Measurements from ENCODE around the gene DLG2.

Gene DLG2

DNA sequence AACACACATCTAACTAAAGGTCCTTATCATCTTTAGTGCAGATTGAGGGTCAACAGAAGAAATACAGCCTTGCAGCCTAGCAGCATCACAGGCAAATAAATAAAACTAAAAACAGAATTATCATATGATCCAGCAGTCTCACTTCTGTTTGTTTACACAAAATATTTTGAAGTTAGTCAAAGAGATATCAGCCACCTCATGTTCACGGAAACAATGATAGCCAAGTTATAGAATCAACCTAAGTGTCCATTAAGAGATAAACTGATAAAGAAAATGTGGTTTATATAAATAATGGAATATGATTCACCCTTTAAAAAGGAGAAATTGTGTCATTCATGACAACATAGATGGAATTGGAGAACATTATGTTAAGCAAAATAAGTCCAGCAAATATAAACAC is 1602.9 kb downstream of the DLG2 start:
- DNase-seq: no peak

DNA sequence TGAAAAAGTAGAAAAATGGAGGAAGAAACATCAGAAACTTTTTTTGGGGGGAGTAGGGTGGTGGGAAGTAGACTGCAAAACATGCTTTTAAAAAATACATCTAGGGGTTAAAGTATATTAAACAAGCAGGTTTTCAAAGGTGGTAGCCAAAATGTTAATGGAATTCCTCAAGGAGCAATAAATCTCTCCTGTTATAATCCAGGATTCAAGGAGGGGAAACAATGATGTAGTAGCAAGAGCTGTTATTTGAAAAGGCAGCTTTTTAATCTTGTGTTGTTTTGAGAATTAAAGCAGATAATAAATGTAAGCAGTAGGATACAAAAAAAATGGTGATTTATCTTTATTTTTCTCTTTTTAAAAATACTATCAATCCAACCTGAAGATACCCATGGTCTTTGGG is 1604.4 kb downstream of the DLG2 start:
- DNase-seq: no peak

DNA sequence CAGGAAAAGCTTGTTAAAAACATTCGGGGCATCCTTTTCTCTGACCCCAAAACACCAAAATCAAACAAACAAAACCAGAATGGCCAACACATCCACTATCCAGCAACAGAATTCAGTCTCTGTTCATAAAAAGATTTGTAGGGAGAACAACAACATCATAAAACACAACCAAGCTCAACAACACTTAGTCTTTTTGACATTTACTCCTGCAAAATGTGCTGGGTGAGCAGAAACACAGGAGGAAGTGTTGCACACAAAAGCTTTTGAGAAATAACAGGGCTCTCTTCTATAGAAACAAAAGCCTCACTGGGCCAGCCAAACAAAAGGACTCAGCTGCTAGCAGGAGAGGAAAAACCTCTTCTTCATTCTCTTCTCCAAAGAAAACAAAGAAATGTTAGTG is 1604.9 kb downstream of the DLG2 start:
- no peak for DNase-seq

DNA sequence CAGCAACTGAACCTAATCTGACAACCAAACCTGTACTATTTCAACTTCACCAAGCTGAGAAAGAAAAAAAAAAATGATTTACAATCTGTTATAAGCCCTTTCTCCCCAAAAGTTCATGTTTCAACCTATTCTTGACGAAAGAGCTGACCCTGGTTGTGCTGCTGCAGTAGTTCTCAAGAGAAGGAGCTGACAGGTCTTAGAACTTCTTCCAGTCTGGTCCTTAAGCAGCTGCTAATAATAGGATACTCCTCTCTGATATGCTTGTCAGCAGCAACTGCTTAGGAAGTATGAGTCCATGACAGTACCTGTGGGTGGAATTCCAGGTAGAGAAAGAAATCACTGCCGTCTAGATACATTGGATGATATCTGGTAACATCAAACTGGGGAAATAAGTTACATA is 1605.9 kb downstream of the DLG2 start:
- no peak for DNase-seq

DNA sequence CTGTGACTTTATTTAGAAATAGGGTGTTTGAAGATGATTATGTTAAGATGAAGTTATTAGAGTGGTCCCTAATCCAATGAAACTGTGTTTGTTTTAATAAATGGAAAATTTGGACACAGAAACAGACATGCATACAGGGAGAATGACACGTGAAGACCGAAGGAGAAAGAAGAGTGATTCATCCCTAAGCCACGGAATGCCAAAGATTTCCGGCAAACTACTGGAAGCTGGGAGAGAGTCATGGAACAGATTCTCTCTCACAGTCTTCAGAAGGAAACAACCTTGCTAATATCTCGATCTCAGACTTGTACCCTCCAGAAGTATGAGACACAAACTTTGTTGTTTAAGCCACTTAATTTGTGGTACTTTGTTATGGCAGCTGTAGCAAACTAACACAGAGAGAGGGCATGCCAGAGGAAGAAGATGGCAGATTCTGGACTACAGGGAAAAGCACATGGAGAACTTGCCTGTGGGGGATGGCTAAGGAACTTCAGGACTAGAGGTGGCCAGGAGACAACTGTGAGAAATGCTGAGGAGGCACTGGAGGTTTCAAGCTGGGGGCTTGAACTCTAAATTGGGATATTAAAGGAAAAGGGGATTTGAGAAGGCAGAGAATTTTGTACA is 1607.5 kb downstream of the DLG2 start:
- no peak for DNase-seq

DNA sequence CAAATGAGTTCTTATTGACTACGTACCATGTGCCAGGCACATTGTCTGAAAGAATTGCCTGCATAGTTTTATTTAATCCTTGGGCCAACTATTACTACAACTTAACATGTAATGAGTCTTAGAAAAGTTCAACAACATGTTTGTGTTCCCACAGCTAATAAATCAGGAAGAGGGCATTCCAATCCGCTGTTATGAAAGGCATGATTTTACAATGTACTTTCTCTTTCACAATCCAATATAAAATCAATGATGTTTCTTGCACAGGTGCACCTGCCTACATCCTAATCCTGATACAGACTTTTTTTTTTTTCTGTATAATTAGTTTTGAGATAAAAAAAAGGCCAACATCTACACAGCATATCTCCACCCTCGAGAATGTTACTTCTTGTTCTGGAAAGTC is 1612.6 kb downstream of the DLG2 start:
- DNase-seq: no peak

DNA sequence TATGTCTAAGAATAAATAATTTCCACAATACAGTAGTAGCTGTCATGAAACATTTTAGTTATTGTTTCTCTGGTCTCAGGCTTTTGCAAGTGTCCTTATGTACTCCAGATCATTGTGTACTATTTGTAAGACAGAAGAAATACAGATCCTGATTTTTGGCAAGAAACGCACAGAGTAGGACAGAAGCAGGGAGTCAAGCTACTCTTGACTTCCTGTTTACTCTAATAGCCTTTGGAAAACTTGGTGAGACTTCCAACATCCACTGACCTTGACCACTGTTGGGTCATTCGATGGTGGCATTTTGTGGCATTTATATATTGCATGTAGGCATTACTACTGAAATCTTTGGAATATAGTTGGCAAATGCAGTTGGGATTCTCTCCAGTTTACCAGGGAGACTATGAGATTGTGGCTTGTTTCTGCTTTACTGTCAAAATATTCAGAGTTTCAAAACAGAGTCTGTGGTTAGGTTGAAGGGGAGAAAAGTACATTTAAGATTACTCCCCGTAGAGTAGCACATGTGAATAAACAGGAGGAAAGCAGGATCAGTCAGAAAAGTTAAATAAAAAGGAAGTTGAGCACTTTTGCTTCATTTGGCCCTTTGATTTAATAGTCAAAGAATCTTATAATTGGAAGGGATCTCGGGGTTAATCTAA is 1614.8 kb downstream of the DLG2 start:
- no peak for DNase-seq

DNA sequence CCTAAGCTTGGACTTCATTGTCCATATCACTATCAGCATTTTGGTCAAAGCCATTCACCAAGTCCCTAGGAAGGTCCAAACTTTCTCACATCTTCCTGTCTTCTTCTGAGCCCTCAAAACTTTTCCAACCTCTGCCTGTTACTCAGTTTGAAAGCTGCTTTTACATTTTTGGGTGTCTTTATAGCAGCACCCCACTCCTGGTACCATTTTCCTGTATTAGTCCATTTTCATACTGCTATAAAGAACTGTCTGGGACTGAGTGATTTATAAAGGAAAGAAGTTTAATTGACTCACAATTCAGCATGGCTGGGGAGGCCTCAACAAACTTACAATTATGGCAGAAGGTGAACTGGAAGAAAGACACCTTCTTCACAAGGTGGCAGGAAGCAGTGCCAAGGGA is 1624.0 kb downstream of the DLG2 start:
- no peak for DNase-seq

DNA sequence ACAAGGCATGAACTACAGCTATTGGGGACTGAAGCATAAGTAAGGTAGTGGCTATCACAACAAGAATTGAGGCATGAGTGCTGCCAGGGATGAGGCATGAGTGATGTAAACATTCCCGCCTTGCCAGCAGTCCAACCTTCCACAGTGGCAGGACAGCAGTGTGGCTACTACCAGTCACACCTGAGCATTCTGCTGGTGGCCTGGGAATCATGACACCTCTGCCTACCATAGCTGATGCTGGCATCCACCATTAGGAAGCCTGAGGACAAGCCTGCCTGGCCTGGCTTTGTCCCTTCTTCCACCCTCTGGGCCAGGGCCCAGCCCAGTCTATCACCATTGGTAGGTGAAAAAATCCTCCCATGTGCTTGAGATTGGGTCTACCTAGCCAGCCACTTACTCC is 1628.2 kb downstream of the DLG2 start:
- no peak for DNase-seq

DNA sequence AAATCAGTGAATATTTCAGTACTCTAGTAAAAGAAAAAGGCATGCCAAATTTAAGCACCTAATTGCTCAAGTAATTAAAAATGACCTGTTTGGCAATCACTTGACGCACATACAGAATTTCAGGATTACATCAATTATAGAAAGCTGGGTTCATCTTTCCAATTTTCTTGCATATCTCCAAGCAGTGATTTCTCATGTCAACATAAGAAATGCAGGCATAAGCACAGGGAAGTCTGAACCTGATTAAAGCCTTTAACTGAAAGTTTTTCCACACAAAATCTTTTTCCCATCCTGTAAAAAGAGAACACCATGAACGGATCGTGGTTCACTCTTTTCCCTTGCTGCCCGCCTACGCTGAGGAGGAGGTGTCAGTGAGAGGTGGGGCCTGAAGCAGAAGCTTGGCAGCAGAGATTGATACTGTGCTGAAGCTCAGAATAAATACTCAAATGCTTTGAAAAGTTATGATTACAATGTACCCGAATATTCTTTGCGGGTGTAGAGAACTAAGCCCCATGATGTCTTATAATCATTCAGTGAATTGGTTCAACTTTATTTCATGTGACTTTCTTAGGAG is 1636.9 kb downstream of the DLG2 start:
- DNase-seq: no peak

DNA sequence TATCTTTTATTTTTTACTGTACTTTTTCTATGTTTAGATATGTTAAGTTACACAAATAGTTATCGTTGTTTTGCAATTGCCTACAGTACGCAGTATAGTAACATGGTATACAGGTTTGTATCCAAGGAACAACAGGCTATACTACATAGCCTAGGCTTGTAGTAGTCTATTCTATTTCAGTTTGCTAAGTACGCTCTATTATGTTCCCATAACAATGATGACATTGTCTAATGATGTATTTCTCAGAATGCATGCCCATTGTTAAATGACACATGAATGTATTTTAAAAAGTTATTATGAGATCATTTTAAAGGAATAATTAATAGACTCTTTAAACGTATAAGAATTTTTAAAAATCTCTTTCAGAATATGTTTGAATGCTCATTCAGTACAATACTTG is 1644.3 kb downstream of the DLG2 start:
- DNase-seq: no peak

DNA sequence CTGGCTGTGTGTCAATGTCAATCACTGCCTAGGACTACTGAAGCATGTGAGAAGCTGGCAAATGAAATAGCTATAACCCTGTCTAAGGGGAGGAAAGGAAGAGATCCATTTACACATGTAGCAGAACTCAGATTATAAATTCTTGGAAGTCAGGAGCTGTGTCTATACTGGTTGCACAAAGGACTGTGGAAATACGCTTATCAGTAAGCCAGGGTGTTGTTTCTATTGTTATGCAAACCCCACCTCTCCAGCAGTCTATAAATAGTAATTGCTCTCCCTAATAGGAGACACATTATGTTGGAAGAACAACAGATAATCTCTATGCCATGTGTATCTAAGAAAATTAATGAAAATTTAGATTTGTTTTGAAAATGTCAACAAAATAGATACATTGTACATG is 1647.6 kb downstream of the DLG2 start:
- DNase-seq: no peak

DNA sequence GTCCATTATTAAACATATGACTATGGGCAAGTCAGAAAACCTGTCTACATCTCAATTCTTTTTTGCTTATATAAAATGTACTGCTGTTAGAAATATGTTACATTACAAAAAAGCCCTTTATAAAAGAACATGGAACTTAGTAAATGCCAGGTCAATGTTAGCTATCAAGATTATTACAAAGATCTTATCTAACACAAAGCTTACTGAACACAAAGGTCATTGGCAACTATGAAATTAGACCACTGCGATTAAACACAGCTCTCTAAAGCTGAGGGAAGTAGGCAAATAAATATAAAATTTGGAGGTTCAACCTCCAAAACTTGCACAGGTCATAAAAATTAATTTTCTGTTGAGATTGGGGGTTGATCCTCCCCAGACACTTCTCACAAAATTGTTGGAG is 1648.2 kb downstream of the DLG2 start:
- no peak for DNase-seq

DNA sequence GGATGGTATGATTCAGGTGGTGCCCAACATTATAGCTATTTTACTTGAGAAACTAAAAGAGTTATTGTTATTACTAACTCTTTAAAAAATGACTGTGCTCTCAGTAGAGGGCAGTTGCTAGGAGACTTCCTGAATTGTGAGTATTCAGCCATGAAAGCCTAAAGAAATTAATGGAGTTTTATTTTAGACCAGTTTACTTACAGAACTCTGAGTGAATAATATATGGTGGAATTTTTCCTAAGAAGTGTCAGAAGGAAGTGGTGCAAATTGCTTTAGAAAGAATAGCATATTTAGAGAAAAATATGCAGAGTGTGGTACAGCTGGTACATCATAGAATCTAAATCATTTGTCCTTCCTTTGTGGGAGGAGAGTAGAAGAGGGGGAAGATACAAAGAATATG is 1651.1 kb downstream of the DLG2 start:
- DNase-seq: no peak

DNA sequence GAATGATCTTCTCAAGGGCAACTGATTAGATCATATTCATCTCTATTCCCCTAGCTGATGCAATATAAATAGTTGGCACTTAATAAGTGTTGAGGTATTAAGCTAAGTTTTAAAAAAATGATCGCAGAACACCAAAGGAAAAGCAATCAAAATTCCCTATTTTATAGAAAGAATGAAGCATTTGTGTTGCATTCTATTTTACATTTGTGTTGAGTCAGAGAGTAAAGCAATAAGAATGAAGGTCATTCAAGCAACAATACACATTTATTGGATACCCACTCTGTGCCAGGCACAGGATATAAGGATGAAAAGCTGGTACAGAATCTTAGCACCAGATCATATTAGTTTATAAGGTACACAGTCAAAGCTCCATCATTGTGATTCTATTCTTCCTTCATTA is 1654.6 kb downstream of the DLG2 start:
- no peak for DNase-seq

DNA sequence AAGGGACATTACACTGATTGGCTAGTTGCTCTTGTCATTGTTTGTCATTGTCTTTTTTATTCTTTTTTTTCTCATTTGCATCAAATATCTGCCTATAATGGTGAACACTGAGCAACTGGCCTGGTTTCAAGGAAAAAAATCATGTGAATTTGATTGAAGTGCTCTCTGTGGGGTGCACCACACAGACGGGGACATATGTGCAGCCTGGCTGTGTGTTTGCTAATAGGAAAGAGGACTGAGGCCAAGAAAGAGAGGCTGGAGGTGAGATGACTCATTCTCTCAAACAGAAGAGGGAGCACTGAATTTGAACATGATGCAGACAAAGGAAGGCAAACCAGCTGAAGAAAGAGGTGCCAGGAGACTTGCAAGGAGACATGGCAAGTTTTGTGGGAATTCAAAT is 1656.1 kb downstream of the DLG2 start:
- no peak for DNase-seq

DNA sequence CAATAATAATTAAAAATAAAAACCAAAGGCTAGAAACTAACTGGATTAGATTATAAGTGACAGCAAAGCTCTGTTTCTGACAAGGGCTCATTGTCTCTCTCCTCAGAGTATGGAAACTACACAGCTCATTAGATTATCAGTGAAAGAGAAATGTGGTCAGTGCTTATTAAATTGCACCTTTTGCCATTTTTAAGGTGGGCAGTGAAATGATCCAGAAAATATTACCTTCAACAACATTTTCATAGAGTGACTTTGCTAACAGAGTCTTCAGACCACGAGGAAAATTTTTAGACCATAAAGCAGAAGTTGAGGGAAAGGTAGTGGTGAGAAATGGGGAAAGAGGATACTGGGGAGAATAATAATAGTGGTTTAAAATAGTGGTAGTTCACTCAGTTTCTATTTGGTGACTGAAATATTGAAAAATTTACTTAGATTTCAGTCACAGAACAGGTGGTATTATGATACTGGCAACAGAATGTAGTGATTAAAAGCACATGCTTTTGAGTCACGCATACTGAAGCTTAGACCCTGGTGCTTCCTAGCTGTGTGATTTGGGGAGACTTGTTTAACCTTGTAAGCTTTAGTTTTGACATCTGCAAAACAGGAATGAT is 1657.0 kb downstream of the DLG2 start:
- DNase-seq: no peak

DNA sequence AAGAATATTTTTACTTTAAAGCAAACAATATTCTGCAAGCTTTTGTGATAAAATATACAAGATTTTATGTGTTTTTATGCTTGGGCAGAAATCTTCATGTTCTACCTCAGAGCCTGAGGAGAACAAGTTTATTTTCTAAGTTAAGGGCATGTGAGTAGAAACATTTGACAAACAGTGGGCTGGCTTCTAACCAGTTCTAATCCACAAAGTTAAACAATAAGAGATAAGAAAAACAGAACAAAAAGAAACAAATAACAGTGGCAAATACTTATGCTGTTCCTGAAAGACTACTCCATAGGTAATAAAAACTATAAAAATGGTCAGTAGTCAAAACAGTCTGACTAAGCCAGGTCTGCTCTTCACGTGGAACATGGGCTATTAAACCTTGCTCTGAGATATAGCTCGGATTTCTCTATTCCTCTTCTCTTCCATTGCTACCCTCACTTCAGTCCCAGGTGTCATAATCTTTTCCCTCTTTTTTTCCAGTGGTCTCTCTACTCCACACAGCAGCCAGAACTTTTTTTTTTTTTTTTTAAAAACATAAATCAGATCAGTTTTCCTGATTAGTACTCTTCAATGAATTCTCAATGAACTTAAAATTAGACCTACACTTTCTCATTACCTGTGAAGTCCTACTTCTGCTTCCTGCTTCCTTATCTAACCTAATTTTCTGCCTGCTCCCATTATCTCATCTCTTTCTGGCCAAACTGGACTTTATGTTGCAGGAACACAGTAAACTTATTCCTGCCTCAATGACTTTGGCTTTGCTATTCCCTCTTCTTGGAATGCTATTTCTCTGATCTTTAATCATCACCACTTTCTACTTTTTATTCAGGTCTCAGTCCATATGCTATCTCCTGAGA is 1669.9 kb downstream of the DLG2 start:
- DNase-seq: no peak

DNA sequence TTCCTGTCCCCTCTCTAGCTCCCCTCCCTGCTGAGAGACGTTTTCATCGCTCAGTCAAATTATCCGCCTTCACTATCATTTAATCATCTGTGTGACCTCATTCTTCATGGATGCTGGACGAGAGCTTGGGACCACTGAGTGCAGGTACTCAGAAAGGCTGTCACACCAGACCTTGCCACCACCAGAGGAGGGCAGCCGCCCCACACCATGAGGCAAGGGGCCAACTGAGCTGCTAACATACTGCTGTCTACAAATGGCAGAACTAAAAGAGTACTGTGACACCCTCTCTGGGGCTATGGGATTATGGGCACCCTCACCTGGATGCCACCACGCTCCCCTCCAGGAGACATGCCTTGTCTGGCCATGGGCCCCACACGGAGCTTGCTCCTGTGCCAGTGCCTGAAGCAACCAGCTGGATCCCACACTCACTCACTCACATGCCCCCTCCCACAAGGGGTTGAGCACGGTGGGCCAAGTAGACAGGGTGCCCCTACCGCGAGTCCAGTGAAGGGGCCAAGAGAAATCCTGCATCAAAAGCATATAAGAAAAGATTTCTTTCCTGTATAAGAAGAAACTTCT is 1670.9 kb downstream of the DLG2 start:
- no peak for DNase-seq

DNA sequence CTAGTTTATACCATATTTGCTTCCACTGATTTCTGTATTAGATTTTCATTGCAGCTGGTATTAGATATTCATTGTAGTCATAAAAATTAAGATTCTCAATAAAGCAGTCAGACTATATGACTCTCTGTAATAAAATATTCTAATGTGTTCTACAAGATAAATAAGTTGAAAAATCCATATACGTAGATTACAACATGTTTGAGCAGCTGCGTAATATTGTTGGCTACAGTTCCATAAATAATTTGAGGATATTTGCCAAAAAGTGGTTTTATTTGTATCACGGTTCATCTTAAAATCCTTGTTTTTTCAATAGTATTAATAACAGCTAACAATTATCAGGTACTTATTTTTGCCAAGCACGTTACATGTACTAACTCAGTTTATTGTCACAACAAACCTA is 1672.4 kb downstream of the DLG2 start:
- no peak for DNase-seq

DNA sequence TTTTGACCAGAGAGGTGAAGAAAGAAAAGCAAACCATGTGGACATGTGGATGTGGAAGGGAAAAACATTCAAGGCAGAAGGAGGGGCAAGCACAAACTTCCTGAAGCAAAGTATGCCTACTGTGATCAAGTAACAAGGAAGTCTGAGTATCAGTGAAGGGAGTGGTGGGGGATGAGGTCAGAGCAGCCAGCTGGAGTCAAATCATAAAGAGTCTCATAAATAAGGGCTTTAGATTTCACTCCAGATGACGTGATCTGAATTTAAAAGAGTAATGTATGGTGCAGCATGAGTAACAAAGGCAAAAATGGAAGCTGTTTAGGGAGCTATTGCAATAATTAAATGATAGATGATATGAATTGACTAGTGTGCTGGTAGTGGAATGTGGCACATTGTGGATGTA is 1675.6 kb downstream of the DLG2 start:
- DNase-seq: no peak

DNA sequence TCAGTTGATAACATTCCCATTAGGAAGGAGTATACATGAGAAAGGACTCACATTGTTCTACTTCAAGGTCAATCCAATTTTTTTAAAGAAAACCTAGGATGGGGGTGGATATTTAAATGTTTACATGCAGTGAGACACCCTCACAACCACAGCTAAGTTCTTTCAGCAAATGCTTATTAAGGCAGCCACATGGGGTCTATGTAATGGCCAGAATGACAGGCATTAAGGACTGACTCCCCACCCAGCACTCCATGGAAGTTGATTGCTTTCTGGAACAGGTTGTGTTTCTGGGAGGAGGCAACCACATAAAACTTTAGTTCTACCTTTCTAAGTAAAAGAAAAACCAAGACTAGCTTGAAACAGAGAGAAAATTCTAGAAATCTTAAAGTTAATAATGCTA is 1678.9 kb downstream of the DLG2 start:
- DNase-seq: no peak

DNA sequence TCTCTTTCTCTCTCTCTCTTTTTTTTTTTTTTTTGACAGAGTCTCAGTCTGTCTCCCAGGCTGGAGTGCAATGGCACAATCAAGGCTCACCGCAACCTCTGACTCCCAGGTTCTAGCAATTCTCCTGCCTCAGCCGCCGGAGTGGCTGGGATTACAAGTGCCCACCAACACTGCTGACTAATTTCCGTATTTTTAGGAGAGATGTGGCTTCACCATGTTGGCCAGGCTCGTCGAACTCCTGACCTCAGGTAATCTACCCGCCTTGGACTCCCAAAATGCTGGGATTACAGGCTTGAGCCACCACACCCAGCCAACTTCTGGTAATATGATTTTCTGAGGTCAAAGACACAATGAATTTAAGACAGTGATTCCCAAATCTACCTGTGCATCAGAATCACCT is 1681.2 kb downstream of the DLG2 start:
- no peak for DNase-seq

All from CD4-positive, alpha-beta T cell treated with Interferon alpha-2 for 1 hour (primary cell).